Activated CD4-positive, alpha-beta T cell treated with anti-CD3 and anti-CD28 coated beads, Interleukin-2, amount 10 ng/mL, durations not matched to agents 7 days and 5 days (primary cell): Measurements from ENCODE around the gene MBTPS1. TPM values are rescaled to one million over a fixed set of nuclear protein-coding genes. Genes with fewer than 3 reads are reported as not detected.

Source experiments
- CTCF ChIA-PET: fragments of 350-600 bp; sonication (Branson Sonifier 250); formaldehyde crosslinking; loops from one replicate; lab custom pipeline; 2021; ENCODE audit warnings: antibody characterized with exemption; lab: Charles Lee
- POLR2A ChIA-PET: fragments of 350-600 bp; sonication (Branson Sonifier 250); formaldehyde crosslinking; loops from one replicate; lab custom pipeline; 2021; ENCODE audit warnings: antibody characterized with exemption; lab: Charles Lee
- DNase-seq: peaks from one replicate; pipeline ENCODE4 v3.0.0-alpha.2; 2020
- H3K27ac Mint-ChIP-seq: one replicate; pipeline ENCODE4 v1.8.0; 2021; ENCODE audit warnings: mild to moderate bottlenecking, moderate library complexity, mixed read lengths
- H3K27me3 Mint-ChIP-seq: one replicate; pipeline ENCODE4 v1.8.0; 2021; ENCODE audit warnings: mixed read lengths
- H3K36me3 Mint-ChIP-seq: one replicate; pipeline ENCODE4 v1.8.0; 2021; ENCODE audit warnings: low read depth, mixed read lengths
- H3K4me1 Mint-ChIP-seq: one replicate; pipeline ENCODE4 v1.8.0; 2021; ENCODE audit warnings: mixed read lengths
- H3K4me3 Mint-ChIP-seq: one replicate; pipeline ENCODE4 v1.8.0; 2021; ENCODE audit warnings: mild to moderate bottlenecking, moderate library complexity, mixed read lengths
- H3K9me3 Mint-ChIP-seq: one replicate; pipeline ENCODE4 v1.8.0; 2021; ENCODE audit warnings: mixed read lengths
- total RNA-seq, 2 experiments: library from RNA; stranded (reverse); gene quantifications; one replicate each; pipeline ENCODE4 v1.2.3, GENCODE V29; 2021

Gene MBTPS1
- total RNA-seq, 2 experiments from 2014 or later, result 57.3 to 61.9 TPM

DNA sequence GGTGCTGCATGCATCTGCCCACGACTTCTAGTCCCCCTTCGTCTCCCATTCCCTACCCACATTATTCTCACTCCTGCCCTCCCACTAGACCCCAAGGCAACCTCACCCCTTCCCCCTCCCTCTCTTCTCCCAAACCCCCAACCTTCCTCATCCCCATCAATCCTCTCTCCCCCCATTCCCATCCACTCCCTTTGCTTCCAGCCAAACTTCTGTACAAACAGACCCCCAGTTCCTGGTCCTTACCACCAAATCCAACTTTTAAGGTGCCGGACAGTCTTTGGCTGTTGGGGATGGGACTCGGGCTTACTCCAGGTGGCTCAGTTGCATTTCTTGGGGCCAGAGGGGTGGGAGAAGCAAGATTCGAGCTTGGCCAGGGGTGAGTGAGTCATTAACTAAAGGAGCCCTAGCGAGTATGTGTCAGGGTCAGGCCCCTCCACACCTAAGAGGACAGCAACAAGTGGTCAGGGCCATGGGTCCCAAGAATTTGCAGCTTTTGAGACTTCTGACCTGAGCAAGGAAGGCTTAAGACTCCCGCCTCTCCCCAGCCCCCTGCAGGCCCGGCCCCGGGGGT is 74.3 kb downstream of the MBTPS1 start, which contains the start of gene SLC38A8:
Gene SLC38A8, minus strand, starts transcription at position 488 of the 571 bp plus-strand sequence. CDS start 638 bp downstream, outside the sequence.
- DNase-seq, result no peak
- Mint-ChIP-seq H3K9me3 (no peaks in the 10 kb centered on the region), H3K27me3 (peaks cover 15% of the 10 kb centered on the region), H3K36me3 (no peaks in the 10 kb centered on the region), H3K27ac (no peak within 1 kb of the TSS), H3K4me1 (no peaks in the 10 kb centered on the region), H3K4me3 (no peak within 1 kb of the TSS)
- CTCF ChIA-PET, result no interaction called here
- POLR2A ChIA-PET, result no interaction called here

DNA sequence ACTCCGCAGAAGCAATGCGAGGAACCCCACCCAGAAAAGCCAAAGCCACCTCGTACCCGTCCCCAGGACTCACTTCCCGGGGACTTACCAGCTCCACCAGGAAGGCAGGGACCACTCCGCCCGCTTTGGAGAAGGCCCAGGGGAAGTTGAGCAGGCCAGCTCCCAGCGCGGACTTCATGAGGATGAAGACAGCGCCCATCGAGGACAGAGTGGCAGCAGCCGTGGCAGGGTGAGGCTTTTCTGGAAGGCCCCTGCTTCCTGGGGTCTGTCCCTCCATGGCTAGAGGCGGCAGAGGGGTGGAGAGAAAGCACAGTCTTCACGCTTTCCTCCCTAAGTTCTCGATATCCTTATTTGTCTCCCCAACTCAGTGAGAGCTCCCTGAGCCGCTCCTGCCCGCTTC is 74.9 kb downstream of the MBTPS1 start:
- POLR2A ChIA-PET, result no interaction called here
- H3K27ac Mint-ChIP-seq, result no peak overlapping the region
- H3K4me1 Mint-ChIP-seq, result no peaks in the 10 kb centered on the region
- no peaks in the 10 kb centered on the region for H3K9me3 Mint-ChIP-seq
- H3K4me3 Mint-ChIP-seq, result no peak overlapping the region
- no peak for DNase-seq
- peaks cover 15% of the 10 kb centered on the region for H3K27me3 Mint-ChIP-seq
- no peaks in the 10 kb centered on the region for H3K36me3 Mint-ChIP-seq
- CTCF ChIA-PET, result no interaction called here

DNA sequence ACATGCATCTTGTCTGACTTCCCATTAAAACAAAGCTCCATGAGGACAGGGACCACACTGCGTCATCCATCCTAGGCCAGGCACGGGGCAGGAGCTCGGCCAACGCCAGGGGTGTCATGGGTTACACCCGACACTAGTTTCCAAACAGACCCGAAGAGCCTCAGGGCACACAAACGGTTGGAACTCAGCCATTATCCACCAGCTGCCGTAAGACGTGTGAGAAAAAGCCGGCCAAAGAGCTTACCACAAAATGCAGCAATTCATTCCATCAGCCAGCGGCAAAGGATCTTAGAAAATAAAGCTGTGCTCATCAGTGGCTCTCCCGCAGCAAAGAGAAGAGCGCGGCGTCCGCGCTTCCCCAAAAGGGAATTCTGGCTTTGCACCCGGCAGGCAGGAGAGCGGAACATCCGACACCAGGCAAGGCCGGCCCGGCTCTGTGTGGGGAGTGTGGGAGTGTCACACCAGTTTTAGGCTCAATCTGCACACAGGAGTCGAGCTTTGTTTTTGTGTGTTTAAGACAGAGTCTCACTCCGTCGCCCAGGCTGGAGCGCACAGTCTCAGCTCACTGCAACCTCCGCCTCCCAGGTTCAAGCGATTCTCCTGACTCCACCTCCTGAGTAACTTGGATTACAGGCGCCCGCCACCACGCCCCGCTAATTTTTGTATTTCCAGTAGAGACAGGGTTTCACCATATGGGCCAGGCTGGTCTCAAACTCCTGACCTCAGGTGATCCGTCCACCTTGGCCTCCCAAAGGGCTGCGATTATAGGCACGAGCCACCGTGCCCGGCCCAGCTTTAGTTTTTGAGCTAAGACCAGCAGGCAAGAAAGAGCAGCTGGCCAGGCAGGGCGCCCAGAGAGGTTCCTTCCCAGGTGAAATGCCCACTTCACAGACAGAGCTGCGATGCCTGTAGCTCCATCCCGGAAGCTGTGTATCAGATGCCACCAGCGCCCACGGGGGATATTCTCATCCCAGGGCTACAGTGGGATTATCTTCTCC is 75.6 kb downstream of the MBTPS1 start:
- CTCF ChIA-PET, result no interaction called here
- Mint-ChIP-seq H3K9me3 (peaks cover 3% of the 10 kb centered on the region), H3K4me3 (no peak overlapping the region), H3K27me3 (peaks cover 15% of the 10 kb centered on the region), H3K27ac (no peak overlapping the region), H3K4me1 (no peaks in the 10 kb centered on the region), H3K36me3 (no peaks in the 10 kb centered on the region)
- no peak for DNase-seq
- POLR2A ChIA-PET, result no interaction called here

- Mint-ChIP-seq H3K36me3 (peaks cover 3% of the 10 kb centered on the region), H3K9me3 (peaks cover 7% of the 10 kb centered on the region)
Measured at GRCh38 chr16:84040226-84040822, 76.4 kb downstream of the MBTPS1 start.

GRCh38 chr16:84039696-84040095 is 77.0 kb downstream of the MBTPS1 start:
- Mint-ChIP-seq H3K4me1 (no peaks in the 10 kb centered on the region), H3K36me3 (peaks cover 3% of the 10 kb centered on the region), H3K4me3 (no peak overlapping the region), H3K27me3 (peaks cover 18% of the 10 kb centered on the region), H3K9me3 (peaks cover 7% of the 10 kb centered on the region), H3K27ac (no peak overlapping the region)
- no peak for DNase-seq
- POLR2A ChIA-PET, result no interaction called here
- CTCF ChIA-PET, result no interaction called here

More at GRCh38 chr16:84040226-84040822, 76.4 kb downstream of the MBTPS1 start:
- Mint-ChIP-seq H3K4me3 (no peak overlapping the region), H3K27ac (no peak overlapping the region), H3K4me1 (no peaks in the 10 kb centered on the region), H3K27me3 (peaks cover 18% of the 10 kb centered on the region)
- POLR2A ChIA-PET, result no interaction called here
- CTCF ChIA-PET, result no interaction called here
- no peak for DNase-seq

- CTCF ChIA-PET, result no interaction called here
- POLR2A ChIA-PET, result no interaction called here
- Mint-ChIP-seq H3K9me3 (peaks cover 7% of the 10 kb centered on the region), H3K27ac (no peak overlapping the region), H3K27me3 (peaks cover 7% of the 10 kb centered on the region), H3K36me3 (peaks cover 3% of the 10 kb centered on the region), H3K4me3 (no peak overlapping the region), H3K4me1 (no peaks in the 10 kb centered on the region)
- DNase-seq, result no peak
Measured at GRCh38 chr16:84038469-84038868, 78.3 kb downstream of the MBTPS1 start.

DNA sequence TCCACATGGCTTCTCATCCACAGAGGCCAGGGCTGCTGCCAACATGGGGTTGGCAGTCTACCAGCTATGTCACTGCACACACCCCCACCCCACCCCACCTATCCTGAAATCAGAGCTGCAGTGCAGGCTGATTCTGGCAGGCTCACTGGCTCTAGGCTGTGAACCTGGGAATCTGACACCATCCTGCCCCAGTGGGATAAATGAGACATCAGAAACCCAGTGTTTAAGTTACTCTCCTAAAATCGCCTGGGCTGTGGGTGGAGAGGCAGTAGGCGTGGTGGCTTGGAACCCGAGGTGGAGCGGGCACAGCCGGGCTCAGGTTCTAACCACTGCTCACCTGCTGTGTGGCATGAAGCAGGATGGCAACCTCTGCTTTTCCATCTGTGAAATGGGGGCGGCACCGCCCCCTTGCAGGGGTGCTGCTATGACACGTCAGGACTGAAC is 79.7 kb downstream of the MBTPS1 start:
- CTCF ChIA-PET, result interaction anchor here (0.6 to 1.2 kb wide), 3 partner anchors 9 to 82 kb away, joined by 3 to 6 read pairs (median 3); no protein-coding TSS in a partner anchor
- Mint-ChIP-seq H3K9me3 (peaks cover 7% of the 10 kb centered on the region), H3K36me3 (peaks cover 3% of the 10 kb centered on the region), H3K27ac (no peak overlapping the region), H3K4me3 (no peak overlapping the region), H3K4me1 (no peaks in the 10 kb centered on the region), H3K27me3 (peaks cover 3% of the 10 kb centered on the region)
- POLR2A ChIA-PET, result no interaction called here
- DNase-seq, result no peak

- CTCF ChIA-PET, result no interaction called here
Measured at GRCh38 chr16:84036131-84036530, 80.6 kb downstream of the MBTPS1 start.

DNA sequence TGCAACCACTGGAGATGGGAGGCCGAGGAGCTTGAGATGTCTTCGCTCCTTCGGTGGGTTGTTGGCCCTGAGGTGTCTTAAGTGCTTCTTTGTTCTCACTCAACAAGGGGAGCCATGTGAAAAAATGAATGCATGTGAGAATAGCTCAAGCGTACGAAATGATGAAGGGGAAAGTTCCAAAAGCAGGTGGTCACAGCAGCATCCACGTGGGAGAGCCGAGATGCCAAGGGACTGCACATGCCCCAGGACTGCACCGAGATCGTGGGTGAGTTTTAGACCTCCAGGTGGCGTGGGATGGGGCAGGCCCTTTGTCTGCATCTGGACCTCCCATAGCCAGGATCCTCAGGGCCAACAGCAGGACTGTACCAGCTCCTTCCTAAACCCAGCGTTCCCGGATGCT is 82.2 kb downstream of the MBTPS1 start:
- Mint-ChIP-seq H3K4me1 (peaks cover 4% of the 10 kb centered on the region), H3K9me3 (peaks cover 7% of the 10 kb centered on the region), H3K27ac (no peak overlapping the region), H3K27me3 (peaks cover 7% of the 10 kb centered on the region), H3K36me3 (peaks cover 3% of the 10 kb centered on the region), H3K4me3 (no peak overlapping the region)
- DNase-seq, result no peak
- POLR2A ChIA-PET, result no interaction called here
- CTCF ChIA-PET, result no interaction called here

More at GRCh38 chr16:84036131-84036530, 80.6 kb downstream of the MBTPS1 start:
- DNase-seq, result no peak
- Mint-ChIP-seq H3K9me3 (peaks cover 7% of the 10 kb centered on the region), H3K36me3 (peaks cover 3% of the 10 kb centered on the region), H3K4me3 (no peak overlapping the region), H3K27me3 (peaks cover 3% of the 10 kb centered on the region), H3K27ac (no peak overlapping the region), H3K4me1 (no peaks in the 10 kb centered on the region)
- POLR2A ChIA-PET, result no interaction called here

GRCh38 chr16:84033251-84034195 is 83.2 kb downstream of the MBTPS1 start:
- POLR2A ChIA-PET, result no interaction called here
- peaks cover 7% of the 10 kb centered on the region for H3K9me3 Mint-ChIP-seq

DNA sequence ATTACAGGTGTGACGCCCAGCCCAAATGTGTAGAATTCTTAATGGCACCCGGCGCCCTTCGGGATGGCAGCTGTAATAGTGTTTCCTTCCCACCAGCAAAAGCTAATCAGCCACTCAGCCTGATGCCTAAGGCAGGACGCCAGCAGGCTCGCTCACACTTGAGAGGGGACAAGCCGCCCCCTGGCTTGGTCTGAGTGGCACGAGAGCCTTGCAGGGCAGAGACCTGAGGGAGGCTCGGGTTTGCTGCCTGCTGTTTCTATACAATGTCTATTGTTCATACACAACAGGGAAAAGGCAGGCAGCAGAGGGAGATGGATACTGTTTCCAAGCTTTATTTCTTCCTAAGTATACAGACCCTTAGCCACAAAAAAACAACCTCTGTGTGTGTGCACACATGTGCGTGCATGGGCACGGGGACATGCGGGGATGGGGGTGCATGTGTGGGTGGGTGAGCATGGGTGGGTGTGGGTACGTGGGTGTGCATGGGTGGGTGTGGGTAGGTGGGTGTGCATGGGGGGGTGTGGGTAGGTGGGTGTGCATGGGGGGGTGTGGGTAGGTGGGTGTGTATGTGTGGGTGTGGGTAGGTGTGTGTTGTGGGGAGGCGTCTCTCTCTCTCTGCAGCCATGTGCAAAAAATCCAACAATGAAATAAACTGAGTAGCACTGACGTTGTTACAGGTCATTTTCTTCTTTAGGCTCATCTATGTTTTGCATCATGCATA is 84.1 kb downstream of the MBTPS1 start:
- H3K36me3 Mint-ChIP-seq, result peaks cover 3% of the 10 kb centered on the region
- H3K4me1 Mint-ChIP-seq, result peaks cover 8% of the 10 kb centered on the region
- ChIA-PET POLR2A (no interaction called here), CTCF (interaction anchor here (0.6 kb wide), 1 partner anchor 115 kb away, joined by 3 read pairs; no protein-coding TSS in a partner anchor)
- H3K27ac Mint-ChIP-seq, result no peak overlapping the region
- peaks cover 7% of the 10 kb centered on the region for H3K9me3 Mint-ChIP-seq
- peaks cover 15% of the 10 kb centered on the region for H3K27me3 Mint-ChIP-seq
- H3K4me3 Mint-ChIP-seq, result no peak overlapping the region
- DNase-seq, result no peak

More at GRCh38 chr16:84033251-84034195, 83.2 kb downstream of the MBTPS1 start:
- Mint-ChIP-seq H3K27me3 (peaks cover 11% of the 10 kb centered on the region), H3K4me3 (no peak overlapping the region), H3K4me1 (peaks cover 8% of the 10 kb centered on the region), H3K36me3 (peaks cover 3% of the 10 kb centered on the region), H3K27ac (no peak overlapping the region)
- no peak for DNase-seq
- CTCF ChIA-PET, result interaction anchor here (0.6 kb wide), 1 partner anchor 114 kb away, joined by 3 read pairs; no protein-coding TSS in a partner anchor
